A549 treated with AZD9567 at 1 μM for 4 hours (cell line): ENCODE measurements around the gene PRAMEF5. TPM values are rescaled to one million over a fixed set of nuclear protein-coding genes. Genes with fewer than 3 reads are reported as not detected.

ENCODE experiments used
- total RNA-seq: library from RNA; stranded (reverse); fragments of 200-300 nt; extraction: Qiagen RNA extraction; gene quantifications from 5 replicates; pipeline ENCODE4 v1.2.3, GENCODE V29; 2022; ENCODE audit not compliant: insufficient read depth

The PRAMEF5 gene
- not detected in 5 replicates for total RNA-seq

DNA sequence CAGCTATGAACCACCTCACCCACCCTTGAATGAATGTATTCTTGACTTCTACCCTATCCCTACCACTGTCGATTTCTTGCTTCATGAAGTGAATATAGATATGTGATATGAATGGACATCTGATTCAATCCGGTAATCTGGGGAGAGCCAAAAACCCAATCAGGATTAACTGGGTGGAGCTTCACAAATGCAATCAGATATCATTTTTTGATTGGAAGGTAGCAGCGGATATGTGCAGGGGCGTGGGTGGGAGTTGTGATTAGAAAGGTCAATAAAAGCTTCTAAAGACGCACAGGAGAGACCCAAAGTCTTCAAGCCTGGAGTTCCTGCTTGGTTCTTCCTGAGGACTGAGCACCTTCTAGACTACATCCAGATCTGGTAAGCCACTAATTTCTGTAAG, at the start of gene PRAMEF5:
Gene PRAMEF5 (plus strand): TSS at position 301 of the 400 bp plus-strand sequence. CDS start 5,071 bp downstream, outside the sequence.

DNA sequence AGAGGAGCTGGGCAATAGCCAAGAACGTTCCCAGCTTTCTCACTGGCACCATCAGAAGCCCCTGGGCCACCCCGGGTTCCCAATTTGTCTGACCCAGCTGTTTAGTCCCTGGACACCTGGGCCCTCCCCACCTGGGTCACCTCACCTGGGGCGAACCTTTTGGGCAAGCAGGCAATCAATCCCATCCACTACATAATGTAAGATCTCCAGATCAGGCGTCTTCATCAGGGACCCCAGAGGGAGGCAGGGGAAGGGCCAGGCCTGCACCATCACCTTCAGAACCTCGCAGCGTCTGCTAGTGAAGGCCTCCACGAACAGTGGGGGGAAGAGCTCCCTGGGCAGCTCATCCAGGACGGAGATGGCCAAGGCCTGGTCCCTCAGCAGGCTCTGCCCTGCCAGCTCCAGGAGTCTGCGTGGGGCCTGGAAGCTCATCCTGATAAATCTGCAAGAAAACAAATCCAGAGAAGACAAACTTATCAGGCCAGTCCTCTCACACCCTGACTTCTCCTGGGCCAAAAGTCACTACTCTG, 28.3 kb upstream of the PRAMEF5 start, which contains the start of gene PRAMEF18:
Gene PRAMEF18 (minus strand): TSS at position 480 of the 530 bp plus-strand sequence. CDS start 48 bp downstream, at position 432.

DNA sequence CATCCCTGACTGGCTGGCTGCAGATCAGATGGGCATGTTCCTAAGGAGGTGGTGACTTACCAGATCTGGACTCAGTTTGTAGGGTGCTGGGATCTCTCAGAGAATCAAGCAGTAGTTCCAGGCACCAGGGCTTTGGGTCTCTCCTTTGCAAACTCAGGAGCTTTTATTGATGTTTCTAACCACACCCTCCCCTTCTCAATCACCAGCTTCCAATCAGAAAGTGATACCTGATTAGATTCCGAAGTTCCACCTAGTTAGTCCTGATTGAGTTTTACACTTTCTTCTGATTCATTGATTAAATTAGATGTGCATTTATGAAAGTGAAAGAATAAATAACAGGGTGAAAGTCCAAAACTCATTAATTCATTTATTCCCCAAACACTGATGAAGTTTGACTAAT, 31.0 kb downstream of the PRAMEF5 start, which contains the start of gene PRAMEF8:
Gene PRAMEF8 (minus strand): TSS at position 101 of the 400 bp plus-strand sequence. CDS start 1,046 bp downstream, outside the sequence.

DNA sequence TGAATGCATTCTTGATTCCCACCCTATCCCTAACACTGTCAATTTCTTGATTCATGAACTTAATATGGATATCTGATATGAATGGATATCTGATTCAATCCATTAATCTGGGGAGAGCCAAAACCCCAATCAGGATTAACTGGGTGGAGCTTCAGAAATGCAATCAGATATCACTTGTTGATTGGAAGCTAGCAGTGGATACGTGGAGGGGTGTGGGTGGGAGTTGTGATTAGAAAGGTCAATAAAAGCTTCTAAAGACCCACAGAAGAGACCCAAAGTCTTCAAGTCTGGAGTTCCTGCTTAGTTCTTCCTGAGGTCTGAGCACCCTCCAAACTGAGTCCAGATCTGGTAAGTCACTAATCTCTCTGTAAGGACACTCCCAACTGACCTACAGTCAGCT, 49.2 kb downstream of the PRAMEF5 start, which contains the start of gene PRAMEF33:
Gene PRAMEF33 (plus strand): TSS at position 301 of the 400 bp plus-strand sequence. CDS start 2,416 bp downstream, outside the sequence.

Other genes with a start within 250 kb of the PRAMEF5 start
- gene PRAMEF27, start 197.6 kb upstream of the PRAMEF5 start, total RNA-seq, result not detected in 5 replicates
- not detected in 5 replicates for gene HNRNPCL3, start 193.4 kb upstream of the PRAMEF5 start, total RNA-seq
- gene PRAMEF25, start 183.4 kb upstream of the PRAMEF5 start, total RNA-seq, result not detected in 5 replicates
- not detected in 5 replicates for gene HNRNPCL2, start 137.3 kb upstream of the PRAMEF5 start, total RNA-seq
- gene PRAMEF26, start 98.2 kb upstream of the PRAMEF5 start, total RNA-seq, result not detected in 5 replicates
- gene HNRNPCL4, start 88.6 kb upstream of the PRAMEF5 start, total RNA-seq, result not detected in 5 replicates
- gene PRAMEF9, start 82.3 kb upstream of the PRAMEF5 start, total RNA-seq, result not detected in 5 replicates
- gene PRAMEF13, start 52.8 kb upstream of the PRAMEF5 start, total RNA-seq, result not detected in 5 replicates
- gene PRAMEF18, start 28.0 kb upstream of the PRAMEF5 start, total RNA-seq, result not detected in 5 replicates
- gene PRAMEF8, start 30.9 kb downstream of the PRAMEF5 start, total RNA-seq, result not detected in 5 replicates
- not detected in 5 replicates for gene PRAMEF33, start 49.3 kb downstream of the PRAMEF5 start, total RNA-seq
- not detected in 5 replicates for gene PRAMEF15, start 61.4 kb downstream of the PRAMEF5 start, total RNA-seq
- gene PRAMEF14, start 92.9 kb downstream of the PRAMEF5 start, total RNA-seq, result not detected in 5 replicates
- not detected in 5 replicates for gene PRAMEF19, start 117.7 kb downstream of the PRAMEF5 start, total RNA-seq
- gene PRAMEF17, start 135.4 kb downstream of the PRAMEF5 start, total RNA-seq, result not detected in 5 replicates
- not detected in 5 replicates for gene PRAMEF20, start 156.3 kb downstream of the PRAMEF5 start, total RNA-seq